GM18508 (cell line): ENCODE measurements around the gene TMEM86B.

Source experiments
- ATAC-seq: cut with Tn5 transposase; IDR thresholded peaks from one replicate; pipeline ENCODE4 v1.9.1; 2021; ENCODE audit warnings: moderate number of reproducible peaks; ENCODE audit not compliant: insufficient read depth, unreplicated experiment

The TMEM86B gene

GRCh38 chr19:55257461-55258420 is 29.2 kb upstream of the TMEM86B start:
- no peak for ATAC-seq

GRCh38 chr19:55256562-55257460 is 28.2 kb upstream of the TMEM86B start:
- no peak for ATAC-seq

GRCh38 chr19:55255618-55256423 is 27.3 kb upstream of the TMEM86B start:
- ATAC-seq, result no peak

GRCh38 chr19:55254625-55254977 is 26.0 kb upstream of the TMEM86B start:
- no peak for ATAC-seq

GRCh38 chr19:55253842-55254624 is 25.5 kb upstream of the TMEM86B start:
- ATAC-seq, result no peak

GRCh38 chr19:55252760-55253663 is 24.4 kb upstream of the TMEM86B start:
- no peak for ATAC-seq

- no peak for ATAC-seq
These were observed 22.9 kb upstream of the TMEM86B start for GRCh38 chr19:55251341-55252081.

- ATAC-seq, result no peak
These were observed 21.9 kb upstream of the TMEM86B start for GRCh38 chr19:55250262-55251036.

GRCh38 chr19:55249841-55250240 is 21.3 kb upstream of the TMEM86B start:
- ATAC-seq, result no peak

GRCh38 chr19:55248704-55249103 is 20.1 kb upstream of the TMEM86B start:
- no peak for ATAC-seq

- ATAC-seq, result no peak
These were observed 19.7 kb upstream of the TMEM86B start for GRCh38 chr19:55248166-55248675.

GRCh38 chr19:55247621-55248099 is 19.1 kb upstream of the TMEM86B start:
- no peak for ATAC-seq

GRCh38 chr19:55246462-55247451 is 18.2 kb upstream of the TMEM86B start:
- no peak for ATAC-seq

- ATAC-seq, result no peak
These were observed 16.8 kb upstream of the TMEM86B start for GRCh38 chr19:55245236-55245904.
